WTC11 (cell line): ENCODE measurements around the gene NTRK1. TPM values are rescaled to one million over a fixed set of nuclear protein-coding genes. Genes with fewer than 3 reads are reported as not detected.
A peak's percentile ranks its signal among the peaks of the same experiment; 100 is the strongest.

Experiments
- ATAC-seq: fragments of 200-7000 bp; cut with Tn5 transposase; 2 replicates; pipeline ENCODE4 v1.10.0; 2021; ENCODE audit warnings: mild to moderate bottlenecking, moderate library complexity
- CTCF ChIA-PET: fragments of 300-600 bp; sonication (Branson Sonifier 250); formaldehyde crosslinking; loops from one replicate; lab custom pipeline; 2021; ENCODE audit warnings: antibody characterized with exemption; lab: Charles Lee
- POLR2A ChIA-PET: fragments of 350-600 bp; sonication (Branson Sonifier 250); formaldehyde crosslinking; loops from one replicate; lab custom pipeline; 2021; ENCODE audit warnings: antibody characterized with exemption; lab: Charles Lee
- DNase-seq: peaks from one replicate; pipeline ENCODE4 v3.0.0; 2021; ENCODE audit warnings: low spot score
- H3K27ac Mint-ChIP-seq: 2 replicates; pipeline ENCODE4 v1.8.0; 2021; ENCODE audit warnings: mixed read lengths
- H3K27me3 Mint-ChIP-seq: 2 replicates; pipeline ENCODE4 v1.8.0; 2021; ENCODE audit warnings: low read depth, mild to moderate bottlenecking, moderate library complexity, mixed read lengths
- H3K36me3 Mint-ChIP-seq: 2 replicates; pipeline ENCODE4 v1.8.0; 2021; ENCODE audit warnings: mixed read lengths
- H3K4me1 Mint-ChIP-seq: 2 replicates; pipeline ENCODE4 v1.8.0; 2022; ENCODE audit warnings: mixed read lengths
- H3K4me3 Mint-ChIP-seq: 2 replicates; pipeline ENCODE4 v1.8.0; 2021; ENCODE audit warnings: mild to moderate bottlenecking, moderate library complexity, mixed read lengths
- H3K9me3 Mint-ChIP-seq: 2 replicates; pipeline ENCODE4 v1.8.0; 2021; ENCODE audit warnings: mixed read lengths
- ATF1 ChIP-seq: sonication (generic); formaldehyde crosslinking; IDR thresholded peaks from 2 replicates; pipeline ENCODE4 v1.8.1; 2023; ENCODE audit warnings: mild to moderate bottlenecking, moderate library complexity, missing genetic modification reagents
- CREB1 ChIP-seq: sonication (generic); formaldehyde crosslinking; IDR thresholded peaks from 2 replicates; pipeline ENCODE4 v1.8.0; 2023; ENCODE audit warnings: mild to moderate bottlenecking, missing genetic modification reagents
- CTCF ChIP-seq: fragments of 200-600 bp; IDR thresholded peaks from 2 replicates; pipeline ENCODE4 v1.8.0; 2022; ENCODE audit warnings: antibody characterized with exemption
- E2F1 ChIP-seq: sonication (generic); formaldehyde crosslinking; IDR thresholded peaks from 2 replicates; pipeline ENCODE4 v1.8.0; 2022; ENCODE audit warnings: mild to moderate bottlenecking, missing genetic modification reagents
- HMGA2 ChIP-seq: fragments of 250-450 bp; sonication (Bioruptor Pico); IDR thresholded peaks from 2 replicates; pipeline ENCODE4 v1.4.0; 2021; ENCODE audit warnings: mild to moderate bottlenecking, moderate library complexity
- MAX ChIP-seq: sonication (generic); formaldehyde crosslinking; IDR thresholded peaks from 2 replicates; pipeline ENCODE4 v1.8.0; 2022; ENCODE audit warnings: mild to moderate bottlenecking, missing genetic modification reagents
- PRDM15 ChIP-seq: sonication (generic); formaldehyde crosslinking; IDR thresholded peaks from 2 replicates; pipeline ENCODE4 v1.8.0; 2022; ENCODE audit warnings: missing genetic modification reagents
- SP1 ChIP-seq: sonication (generic); formaldehyde crosslinking; conservative IDR thresholded peaks from 2 replicates; pipeline ENCODE4 v1.8.1; 2022; ENCODE audit warnings: missing genetic modification reagents
- TCF7 ChIP-seq: sonication (generic); formaldehyde crosslinking; IDR thresholded peaks from 2 replicates; pipeline ENCODE4 v1.8.0; 2022; ENCODE audit warnings: mild to moderate bottlenecking, low read depth, missing genetic modification reagents, moderate library complexity
- ZNF263 ChIP-seq: sonication (generic); formaldehyde crosslinking; IDR thresholded peaks from 2 replicates; pipeline ENCODE4 v1.8.1; 2022; ENCODE audit warnings: low read depth, mild to moderate bottlenecking, moderate library complexity, missing genetic modification reagents
- ZNF425 ChIP-seq: fragments of 250-450 bp; sonication (Bioruptor Pico); conservative IDR thresholded peaks from 2 replicates; pipeline ENCODE4 v1.9.0; 2021; ENCODE audit warnings: mild to moderate bottlenecking
- total RNA-seq: library from RNA; stranded (reverse); gene quantifications from 3 replicates; pipeline ENCODE4 v1.2.3, GENCODE V29; 2021

The NTRK1 gene
- total RNA-seq, 1 experiment from 2014 or later = 0.42 TPM

- H3K4me1 Mint-ChIP-seq = peaks cover 10% of the 10 kb centered on the region
- CTCF ChIA-PET = interaction anchor here (0.6 to 9.9 kb wide), 56 partner anchors 10 to 239 kb away, joined by 3 to 211 read pairs (median 8); partner anchors contain the start of genes CRABP2, HDGF, ISG20L2 and LRRC71
- TF ChIP-seq E2F1 (CRISPR knock-in tag) = no peak
- no peak for TF ChIP-seq TCF7 (CRISPR knock-in tag)
- TF ChIP-seq, all 79 proteins: peak for 0
- no peaks in the 10 kb centered on the region for H3K36me3 Mint-ChIP-seq
- H3K4me3 Mint-ChIP-seq = peak overlapping the region; percentile 89
- H3K9me3 Mint-ChIP-seq = no peaks in the 10 kb centered on the region
- POLR2A ChIA-PET = interaction anchor here (0.7 to 1.9 kb wide), 7 partner anchors 10 to 170 kb away, joined by 3 to 8 read pairs (median 4); partner anchors contain the start of gene PRCC
- DNase-seq = no peak
- peaks cover 90% of the 10 kb centered on the region for H3K27me3 Mint-ChIP-seq
- ATAC-seq = peak; percentile 26
- H3K27ac Mint-ChIP-seq = no peak overlapping the region
Measured at GRCh38 chr1:156859523-156860112, 1.0 kb upstream of the NTRK1 start.

- ChIA-PET POLR2A (interaction anchor here (0.7 to 1.9 kb wide), 7 partner anchors 10 to 171 kb away, joined by 3 to 8 read pairs (median 4); partner anchors contain the start of gene PRCC), CTCF (interaction anchor here (0.6 to 9.9 kb wide), 58 partner anchors 9 to 240 kb away, joined by 3 to 211 read pairs (median 8); partner anchors contain the start of genes CRABP2, HDGF, ISG20L2 and LRRC71)
- Mint-ChIP-seq H3K27ac (no peak overlapping the region), H3K9me3 (no peaks in the 10 kb centered on the region), H3K4me1 (peaks cover 10% of the 10 kb centered on the region), H3K27me3 (peaks cover 92% of the 10 kb centered on the region), H3K36me3 (no peaks in the 10 kb centered on the region), H3K4me3 (peak overlapping the region; percentile 89)
- ATAC-seq (peak; percentile 63), DNase-seq (peak; percentile 76)
- TF ChIP-seq ATF1 (CRISPR knock-in tag) (no peak), SP1 (CRISPR knock-in tag) (0 out of 2 replicates have a peak, but pooled peaks have one; percentile 44), ZNF425 (CRISPR knock-in tag) (no peak), CTCF (peak; percentile 53), CREB1 (no peak), MAX (CRISPR knock-in tag) (peak; percentile 24; the same call in 1 of the 2 replicates), PRDM15 (peak; percentile 42; the same call in 1 of the 2 replicates), HMGA2 (CRISPR knock-in tag) (no peak), ZNF263 (CRISPR knock-in tag) (0 out of 2 replicates have a peak, but pooled peaks have one; percentile 35)
Measured at GRCh38 chr1:156860113-156860627, 495 bp upstream of the NTRK1 start.
